Liver (tissue), 3 donors: ENCODE data around the gene ANKRD17.

ENCODE experiments used
- JUND ChIP-seq, 2 donors: IDR thresholded peaks; 2 replicates each; pipeline ENCODE4 v1.6.1; 2016; ENCODE audit warnings: antibody characterized with exemption in 2 of 2
- RAD21 ChIP-seq, 2 donors: IDR thresholded peaks; 2 replicates each; pipeline ENCODE4 v1.6.1; 2016; ENCODE audit warnings: antibody characterized with exemption in 2 of 2, mild to moderate bottlenecking in 2 of 2
- SP1 ChIP-seq: IDR thresholded peaks from 2 replicates; pipeline ENCODE4 v1.6.1; 2018; ENCODE audit warnings: antibody characterized with exemption, mild to moderate bottlenecking
- TAF1 ChIP-seq: conservative IDR thresholded peaks from 2 replicates; pipeline ENCODE4 v1.6.1; 2016; ENCODE audit warnings: antibody characterized with exemption, mild to moderate bottlenecking
- TF ChIP-seq, protein P1 (sequence below): IDR thresholded peaks from 2 replicates; pipeline ENCODE4 v1.6.1; 2016; ENCODE audit warnings: antibody characterized with exemption, mild to moderate bottlenecking
- TF ChIP-seq, protein P2 (sequence below): fragments of 150-350 bp; IDR thresholded peaks from 2 replicates; pipeline ENCODE4 v1.5.1; 2017; ENCODE audit warnings: improper control_type of control experiment, low read depth, low read length; ENCODE audit not compliant: missing input control
- donor health status: healthy.
- donor health status: healthy.

DNA sequence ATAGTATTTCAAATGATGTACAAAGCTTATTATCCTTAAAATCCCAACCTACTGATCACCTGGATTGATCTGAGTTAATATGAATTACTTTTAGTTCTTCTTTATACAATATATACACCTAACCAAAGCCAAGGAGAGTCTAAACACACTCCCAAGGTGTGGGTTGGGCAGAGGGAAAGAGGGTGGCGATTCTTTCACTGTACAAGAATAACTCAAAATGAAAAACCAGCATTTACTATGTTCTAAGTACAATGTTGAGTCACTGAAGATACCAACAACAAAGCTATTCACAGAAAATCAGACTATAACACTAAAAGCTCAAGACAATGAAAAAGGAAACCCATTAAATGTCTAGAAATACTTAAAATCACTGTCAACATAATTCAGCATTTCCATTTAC, 46.6 kb downstream of the ANKRD17 start:
- TF ChIP-seq, protein P1, sequence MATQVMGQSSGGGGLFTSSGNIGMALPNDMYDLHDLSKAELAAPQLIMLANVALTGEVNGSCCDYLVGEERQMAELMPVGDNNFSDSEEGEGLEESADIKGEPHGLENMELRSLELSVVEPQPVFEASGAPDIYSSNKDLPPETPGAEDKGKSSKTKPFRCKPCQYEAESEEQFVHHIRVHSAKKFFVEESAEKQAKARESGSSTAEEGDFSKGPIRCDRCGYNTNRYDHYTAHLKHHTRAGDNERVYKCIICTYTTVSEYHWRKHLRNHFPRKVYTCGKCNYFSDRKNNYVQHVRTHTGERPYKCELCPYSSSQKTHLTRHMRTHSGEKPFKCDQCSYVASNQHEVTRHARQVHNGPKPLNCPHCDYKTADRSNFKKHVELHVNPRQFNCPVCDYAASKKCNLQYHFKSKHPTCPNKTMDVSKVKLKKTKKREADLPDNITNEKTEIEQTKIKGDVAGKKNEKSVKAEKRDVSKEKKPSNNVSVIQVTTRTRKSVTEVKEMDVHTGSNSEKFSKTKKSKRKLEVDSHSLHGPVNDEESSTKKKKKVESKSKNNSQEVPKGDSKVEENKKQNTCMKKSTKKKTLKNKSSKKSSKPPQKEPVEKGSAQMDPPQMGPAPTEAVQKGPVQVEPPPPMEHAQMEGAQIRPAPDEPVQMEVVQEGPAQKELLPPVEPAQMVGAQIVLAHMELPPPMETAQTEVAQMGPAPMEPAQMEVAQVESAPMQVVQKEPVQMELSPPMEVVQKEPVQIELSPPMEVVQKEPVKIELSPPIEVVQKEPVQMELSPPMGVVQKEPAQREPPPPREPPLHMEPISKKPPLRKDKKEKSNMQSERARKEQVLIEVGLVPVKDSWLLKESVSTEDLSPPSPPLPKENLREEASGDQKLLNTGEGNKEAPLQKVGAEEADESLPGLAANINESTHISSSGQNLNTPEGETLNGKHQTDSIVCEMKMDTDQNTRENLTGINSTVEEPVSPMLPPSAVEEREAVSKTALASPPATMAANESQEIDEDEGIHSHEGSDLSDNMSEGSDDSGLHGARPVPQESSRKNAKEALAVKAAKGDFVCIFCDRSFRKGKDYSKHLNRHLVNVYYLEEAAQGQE = no peak
- TF ChIP-seq TAF1 (no peak), SP1 (no peak), RAD21 (IDR thresholded peaks at IDR 0.05) (no peak), JUND (IDR thresholded peaks at IDR 0.05) (no peak)
- TF ChIP-seq, protein P2, sequence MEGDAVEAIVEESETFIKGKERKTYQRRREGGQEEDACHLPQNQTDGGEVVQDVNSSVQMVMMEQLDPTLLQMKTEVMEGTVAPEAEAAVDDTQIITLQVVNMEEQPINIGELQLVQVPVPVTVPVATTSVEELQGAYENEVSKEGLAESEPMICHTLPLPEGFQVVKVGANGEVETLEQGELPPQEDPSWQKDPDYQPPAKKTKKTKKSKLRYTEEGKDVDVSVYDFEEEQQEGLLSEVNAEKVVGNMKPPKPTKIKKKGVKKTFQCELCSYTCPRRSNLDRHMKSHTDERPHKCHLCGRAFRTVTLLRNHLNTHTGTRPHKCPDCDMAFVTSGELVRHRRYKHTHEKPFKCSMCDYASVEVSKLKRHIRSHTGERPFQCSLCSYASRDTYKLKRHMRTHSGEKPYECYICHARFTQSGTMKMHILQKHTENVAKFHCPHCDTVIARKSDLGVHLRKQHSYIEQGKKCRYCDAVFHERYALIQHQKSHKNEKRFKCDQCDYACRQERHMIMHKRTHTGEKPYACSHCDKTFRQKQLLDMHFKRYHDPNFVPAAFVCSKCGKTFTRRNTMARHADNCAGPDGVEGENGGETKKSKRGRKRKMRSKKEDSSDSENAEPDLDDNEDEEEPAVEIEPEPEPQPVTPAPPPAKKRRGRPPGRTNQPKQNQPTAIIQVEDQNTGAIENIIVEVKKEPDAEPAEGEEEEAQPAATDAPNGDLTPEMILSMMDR = no peak
